ENCODE data around the gene MIER2. TPM values are rescaled to one million over a fixed set of nuclear protein-coding genes. Genes with fewer than 3 reads are reported as not detected.

Gene MIER2
- total and polyA plus RNA-seq, 2 donors from 2014 or later = 18.4 to 23.4 TPM

DNA sequence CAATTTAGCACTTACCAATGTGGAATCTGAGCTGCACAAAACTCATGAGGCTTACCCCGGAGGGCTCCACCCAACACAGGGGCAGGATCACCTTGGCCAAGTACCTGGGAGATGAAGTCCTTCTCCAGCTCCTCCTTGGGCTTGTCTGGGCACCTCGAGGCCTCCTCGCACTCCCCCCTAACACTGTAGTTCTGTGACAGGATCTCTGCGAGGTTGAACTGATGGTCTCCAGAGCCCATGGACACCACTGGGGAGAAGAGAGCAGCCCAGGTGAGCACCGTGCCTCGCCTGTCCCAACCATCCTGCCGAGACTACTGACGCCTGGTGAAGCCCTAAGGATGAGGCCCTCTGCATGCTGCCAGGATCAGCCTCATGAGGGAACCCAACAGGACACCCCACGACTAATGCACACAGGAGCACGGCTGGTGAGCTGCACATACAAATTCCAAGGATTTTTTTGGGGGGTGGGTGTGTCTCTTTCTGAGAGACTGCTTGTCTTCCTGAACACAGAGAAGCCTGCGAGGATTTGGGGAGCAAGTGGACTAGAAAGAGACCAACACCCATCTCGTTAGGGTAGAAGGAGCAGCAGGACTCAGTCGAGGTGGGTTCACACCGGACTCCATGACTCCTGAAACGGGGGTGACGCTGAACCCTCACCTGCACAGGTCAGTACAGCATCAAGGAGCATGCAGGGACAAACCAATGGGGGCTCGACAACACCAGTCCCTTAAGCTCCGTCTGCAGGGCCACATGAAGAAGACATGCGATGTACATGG, 10.1 kb downstream of the MIER2 start:
- intact Hi-C loops (cut with DNase I) = no loop called here
- no peaks in the 10 kb centered on the region for H3K4me1 ChIP-seq (ENCODE audit: control insufficient read depth in 2 of 3, insufficient read depth in 2 of 3, low read depth in 1 of 3, low read length in 3 of 3)
- H3K9ac ChIP-seq (ENCODE audit: low read length in 3 of 3) = no peak overlapping the region
- H3K27ac ChIP-seq (ENCODE audit: low read depth in 2 of 2, low read length in 2 of 2) = no peak overlapping the region
- FAIRE-seq = no peak
- peaks cover 2 to 15% (median 2%) of the 10 kb centered on the region in 3 donors for H3K36me3 ChIP-seq (ENCODE audit: control insufficient read depth in 2 of 3, insufficient read depth in 3 of 3, low read length in 3 of 3)
- DNase-seq = no peak
- no peaks in the 10 kb centered on the region for H3K27me3 ChIP-seq (ENCODE audit: control insufficient read depth, insufficient read depth, low read length)
- peaks cover 0 to 1% (median 0%) of the 10 kb centered on the region in 3 donors for H3K9me3 ChIP-seq (ENCODE audit: control insufficient read depth in 2 of 3, insufficient read depth in 1 of 3, low read length in 3 of 3)
- no peak overlapping the region for H3K4me3 ChIP-seq (ENCODE audit: low read length in 3 of 3)
- TF ChIP-seq, protein P1, sequence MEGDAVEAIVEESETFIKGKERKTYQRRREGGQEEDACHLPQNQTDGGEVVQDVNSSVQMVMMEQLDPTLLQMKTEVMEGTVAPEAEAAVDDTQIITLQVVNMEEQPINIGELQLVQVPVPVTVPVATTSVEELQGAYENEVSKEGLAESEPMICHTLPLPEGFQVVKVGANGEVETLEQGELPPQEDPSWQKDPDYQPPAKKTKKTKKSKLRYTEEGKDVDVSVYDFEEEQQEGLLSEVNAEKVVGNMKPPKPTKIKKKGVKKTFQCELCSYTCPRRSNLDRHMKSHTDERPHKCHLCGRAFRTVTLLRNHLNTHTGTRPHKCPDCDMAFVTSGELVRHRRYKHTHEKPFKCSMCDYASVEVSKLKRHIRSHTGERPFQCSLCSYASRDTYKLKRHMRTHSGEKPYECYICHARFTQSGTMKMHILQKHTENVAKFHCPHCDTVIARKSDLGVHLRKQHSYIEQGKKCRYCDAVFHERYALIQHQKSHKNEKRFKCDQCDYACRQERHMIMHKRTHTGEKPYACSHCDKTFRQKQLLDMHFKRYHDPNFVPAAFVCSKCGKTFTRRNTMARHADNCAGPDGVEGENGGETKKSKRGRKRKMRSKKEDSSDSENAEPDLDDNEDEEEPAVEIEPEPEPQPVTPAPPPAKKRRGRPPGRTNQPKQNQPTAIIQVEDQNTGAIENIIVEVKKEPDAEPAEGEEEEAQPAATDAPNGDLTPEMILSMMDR (IDR thresholded peaks at IDR 0.05; ENCODE audit: borderline replicate concordance, extremely low read depth, insufficient read depth) = no peak

DNA sequence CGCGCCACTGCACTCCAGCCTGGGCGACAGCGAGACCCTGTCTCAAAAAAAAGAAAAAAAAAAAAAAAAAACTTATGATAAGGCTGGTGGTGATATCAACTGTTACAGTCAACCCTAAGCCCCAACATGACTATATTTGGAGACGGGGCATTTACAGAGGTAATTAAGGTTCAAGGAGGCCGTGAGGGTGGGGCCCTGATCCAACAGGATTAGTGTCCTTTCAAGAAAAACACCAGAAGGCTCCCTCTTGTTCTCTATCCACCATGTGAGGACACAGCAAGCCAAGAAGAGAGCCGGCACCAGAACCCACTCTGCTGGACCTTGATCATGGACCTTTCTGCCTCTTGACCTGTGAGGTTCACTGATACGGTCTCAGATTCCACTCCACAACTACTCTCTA, 14.1 kb downstream of the MIER2 start:
- DNase-seq = no peak
- no peak overlapping the region for H3K4me3 ChIP-seq (ENCODE audit: low read length in 3 of 3)
- no peak overlapping the region for H3K27ac ChIP-seq (ENCODE audit: low read depth in 2 of 2, low read length in 2 of 2)
- H3K9ac ChIP-seq (ENCODE audit: low read length in 3 of 3) = no peak overlapping the region
- H3K36me3 ChIP-seq (ENCODE audit: control insufficient read depth in 2 of 3, insufficient read depth in 3 of 3, low read length in 3 of 3) = peaks cover 8 to 43% (median 12%) of the 10 kb centered on the region in 3 donors
- TF ChIP-seq, protein P1 (IDR thresholded peaks at IDR 0.05; ENCODE audit: borderline replicate concordance, extremely low read depth, insufficient read depth) = no peak
- peaks cover 0 to 10% (median 3%) of the 10 kb centered on the region in 3 donors for H3K9me3 ChIP-seq (ENCODE audit: control insufficient read depth in 2 of 3, insufficient read depth in 1 of 3, low read length in 3 of 3)
- intact Hi-C loops (cut with DNase I) = no loop called here
- no peaks in the 10 kb centered on the region for H3K4me1 ChIP-seq (ENCODE audit: control insufficient read depth in 2 of 3, insufficient read depth in 2 of 3, low read depth in 1 of 3, low read length in 3 of 3)
- no peaks in the 10 kb centered on the region for H3K27me3 ChIP-seq (ENCODE audit: control insufficient read depth, insufficient read depth, low read length)
- no peak for FAIRE-seq

DNA sequence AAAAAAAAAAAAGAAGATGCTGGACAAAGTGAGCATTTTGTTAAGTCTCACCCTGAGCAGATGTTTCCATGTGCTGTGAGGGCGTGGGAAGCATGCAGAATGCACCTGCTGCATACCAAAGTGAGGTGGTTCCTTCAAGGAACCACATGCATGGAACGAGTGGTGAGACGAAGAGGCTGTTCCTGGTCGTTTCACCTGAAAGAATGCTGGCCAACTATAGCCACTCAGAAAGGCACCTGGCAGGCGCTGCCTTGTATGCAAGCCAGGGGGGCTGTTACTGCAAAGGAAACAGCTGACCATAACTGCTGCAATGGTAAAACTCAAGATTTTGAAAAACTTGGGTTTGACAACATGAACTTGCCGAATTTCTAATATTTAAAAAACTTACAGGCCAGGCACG, 14.7 kb downstream of the MIER2 start:
- DNase-seq (no peak), FAIRE-seq (no peak)
- Histone ChIP-seq H3K4me1 (ENCODE audit: control insufficient read depth in 2 of 3, insufficient read depth in 2 of 3, low read depth in 1 of 3, low read length in 3 of 3) (no peaks in the 10 kb centered on the region), H3K36me3 (ENCODE audit: control insufficient read depth in 2 of 3, insufficient read depth in 3 of 3, low read length in 3 of 3) (peaks cover 8 to 45% (median 14%) of the 10 kb centered on the region in 3 donors), H3K27me3 (ENCODE audit: control insufficient read depth, insufficient read depth, low read length) (no peaks in the 10 kb centered on the region), H3K27ac (ENCODE audit: low read depth in 2 of 2, low read length in 2 of 2) (no peak overlapping the region), H3K4me3 (ENCODE audit: low read length in 3 of 3) (no peak overlapping the region), H3K9me3 (ENCODE audit: control insufficient read depth in 2 of 3, insufficient read depth in 1 of 3, low read length in 3 of 3) (peaks cover 0 to 10% (median 3%) of the 10 kb centered on the region in 3 donors), H3K9ac (ENCODE audit: low read length in 3 of 3) (no peak overlapping the region)
- intact Hi-C loops (cut with DNase I) = no loop called here
- TF ChIP-seq, protein P1 (IDR thresholded peaks at IDR 0.05; ENCODE audit: borderline replicate concordance, extremely low read depth, insufficient read depth) = no peak

Measured in kidney (tissue), 14 donors.